SK-N-SH (cell line): Measurements from ENCODE around the gene NME9. TPM values are rescaled to one million over a fixed set of nuclear protein-coding genes. Genes with fewer than 3 reads are reported as not detected.

Experiments used
- CTCF ChIA-PET: fragments of 300-600, 350-600 bp; formaldehyde crosslinking; extraction: SDS; loops from one replicate; lab custom pipeline; 2021; lab: Yijun Ruan, JAX
- POLR2A ChIA-PET: fragments of 350-600 bp; sonication (Branson Sonifier 250); formaldehyde crosslinking; extraction: SDS; loops from one replicate; lab custom pipeline; 2020; ENCODE audit warnings: antibody characterized with exemption, inconsistent platforms; lab: Yijun Ruan, JAX
- DNase-seq: peaks from one replicate; pipeline ENCODE4 v3.0.0; 2012
- H2AFZ ChIP-seq: fragments of 200-600 bp; sonication (generic); 2 replicates; pipeline ENCODE4 v1.8.1; 2016; ENCODE audit warnings: antibody characterized with exemption, mild to moderate bottlenecking, low read depth
- H3F3A ChIP-seq: fragments of 200-600 bp; sonication (generic); replicated peaks from 2 replicates; pipeline ENCODE3; 2016; ENCODE audit warnings: antibody characterized with exemption, mild to moderate bottlenecking; ENCODE audit not compliant: insufficient read depth
- H3K27ac ChIP-seq, 2 experiments: fragments of 200-500 bp in 1 of 2; fragments of 200-600 bp in 1 of 2; sonication (Bioruptor generic) in 1 of 2; sonication (generic), shearing (Covaris generic) in 1 of 2; 2 replicates each; pipeline versions ENCODE4 v1.5.1 to v1.6.1; 2014 to 2016; ENCODE audit warnings: low read depth in 2 of 2, inconsistent platforms in 1 of 2, low read length in 1 of 2, mild to moderate bottlenecking in 1 of 2, mixed read lengths in 1 of 2
- H3K27me3 ChIP-seq: fragments of 200-600 bp; sonication (generic), shearing (Covaris generic); 2 replicates; pipeline ENCODE4 v1.6.1; 2016; ENCODE audit warnings: mixed run types; ENCODE audit not compliant: insufficient read depth
- H3K36me3 ChIP-seq, 2 experiments: fragments of 200-500 bp in 1 of 2; fragments of 200-600 bp in 1 of 2; sonication (Bioruptor generic) in 1 of 2; sonication (generic) in 1 of 2; replicated peaks in 1 of 2; 2 replicates each; pipeline versions ENCODE3 to v1.5.1; 2014 to 2016; ENCODE audit warnings: low read length in 1 of 2, mild to moderate bottlenecking in 1 of 2; ENCODE audit not compliant: insufficient read depth in 2 of 2, control insufficient read depth in 1 of 2
- H3K4me1 ChIP-seq, 2 experiments: fragments of 200-500 bp in 1 of 2; fragments of 200-600 bp in 1 of 2; sonication (Bioruptor generic) in 1 of 2; sonication (generic), shearing (Covaris generic) in 1 of 2; 2 replicates each; pipeline versions ENCODE4 v1.5.1 to v1.6.1; 2014 to 2016; ENCODE audit warnings: low read depth in 1 of 2, low read length in 1 of 2, mixed run types in 1 of 2; ENCODE audit not compliant: insufficient read depth in 2 of 2, control insufficient read depth in 1 of 2
- H3K4me2 ChIP-seq: fragments of 200-600 bp; sonication (generic), shearing (Covaris generic); 2 replicates; pipeline ENCODE4 v1.6.1; 2017; ENCODE audit warnings: mixed run types
- H3K4me3 ChIP-seq, 2 experiments: fragments of 200-500 bp in 1 of 2; fragments of 200-600 bp in 1 of 2; sonication (Bioruptor generic) in 1 of 2; sonication (generic), shearing (Covaris generic) in 1 of 2; 2 replicates each; pipeline versions ENCODE4 v1.5.1 to v1.8.1; 2014 to 2016; ENCODE audit warnings: low read depth in 2 of 2, inconsistent platforms in 1 of 2, low read length in 1 of 2, mild to moderate bottlenecking in 1 of 2, mixed read lengths in 1 of 2, moderate library complexity in 1 of 2
- H3K79me2 ChIP-seq: fragments of 200-600 bp; sonication (generic); 2 replicates; pipeline ENCODE4 v1.8.1; 2017; ENCODE audit warnings: mild to moderate bottlenecking; ENCODE audit not compliant: insufficient read depth
- H3K9ac ChIP-seq: fragments of 200-600 bp; sonication (generic); 2 replicates; pipeline ENCODE4 v1.6.1; 2017; ENCODE audit warnings: mixed run types
- H3K9me2 ChIP-seq: fragments of 200-600 bp; sonication (generic); 2 replicates; pipeline ENCODE4 v1.6.1; 2017; ENCODE audit warnings: mixed run types
- H3K9me3 ChIP-seq: fragments of 200-600 bp; sonication (generic); 2 replicates; pipeline ENCODE4 v1.6.1; 2017; ENCODE audit warnings: mixed run types, mild to moderate bottlenecking, moderate library complexity
- H4K20me1 ChIP-seq: fragments of 200-600 bp; sonication (generic); 2 replicates; pipeline ENCODE4 v1.6.1; 2017; ENCODE audit warnings: mild to moderate bottlenecking, mixed run types; ENCODE audit not compliant: insufficient read depth
- EP300 ChIP-seq, 2 experiments: IDR thresholded peaks; 2 replicates each; pipeline versions ENCODE4 v1.4.0 to v1.6.1; 2012; ENCODE audit warnings: borderline replicate concordance in 1 of 2, low read depth in 1 of 2, low read length in 1 of 2
- EZH2phosphoT487 ChIP-seq: fragments of 200-600 bp; sonication (generic); IDR thresholded peaks from 2 replicates; pipeline ENCODE4 v1.6.1; 2017; ENCODE audit warnings: low read depth, mixed run types, mild to moderate bottlenecking, antibody characterized with exemption, moderate library complexity, borderline replicate concordance
- GABPA ChIP-seq: IDR thresholded peaks from 2 replicates; pipeline ENCODE4 v1.4.0; 2012; ENCODE audit warnings: low read depth, mild to moderate bottlenecking
- JUND ChIP-seq: IDR thresholded peaks from 2 replicates; pipeline ENCODE4 v1.4.0; 2012
- MEF2A ChIP-seq: IDR thresholded peaks from 2 replicates; pipeline ENCODE4 v1.4.0; 2012; ENCODE audit warnings: low read depth, borderline replicate concordance
- NFIC ChIP-seq: IDR thresholded peaks from 2 replicates; pipeline ENCODE4 v1.4.0; 2012; ENCODE audit warnings: borderline replicate concordance
- POLR2AphosphoS5 ChIP-seq: IDR thresholded peaks from 2 replicates; pipeline ENCODE4 v1.6.1; 2012; ENCODE audit warnings: low read depth, low read length
- RAD21 ChIP-seq: IDR thresholded peaks from 2 replicates; pipeline ENCODE4 v1.6.1; 2012; ENCODE audit warnings: mild to moderate bottlenecking, low read length
- RCOR1 ChIP-seq: fragments of 150-350 bp; IDR thresholded peaks from 2 replicates; pipeline ENCODE4 v1.6.1; 2017; ENCODE audit warnings: antibody characterized with exemption, low read length
- RXRA ChIP-seq: IDR thresholded peaks from 2 replicates; pipeline ENCODE4 v1.4.0; 2012; ENCODE audit warnings: low read depth, mild to moderate bottlenecking, borderline replicate concordance
- SIN3A ChIP-seq: IDR thresholded peaks from 2 replicates; pipeline ENCODE4 v1.6.1; 2012; ENCODE audit warnings: low read depth, mild to moderate bottlenecking, low read length, moderate library complexity, borderline replicate concordance
- TAF1 ChIP-seq: IDR thresholded peaks from 2 replicates; pipeline ENCODE4 v1.6.1; 2012; ENCODE audit warnings: low read depth, mild to moderate bottlenecking, low read length, moderate library complexity, borderline replicate concordance
- TCF12 ChIP-seq: IDR thresholded peaks from 2 replicates; pipeline ENCODE4 v1.4.0; 2012
- YY1 ChIP-seq: IDR thresholded peaks from 2 replicates; pipeline ENCODE4 v1.4.0; 2012; ENCODE audit warnings: low read depth, mild to moderate bottlenecking
- WGBS: methylation state at CpG from one replicate; pipeline ENCODE4 v1.1.6; 2017; ENCODE audit warnings: low lambda C conversion rate; 5-methylcytosine and 5-hydroxymethylcytosine counted together
- polyA plus RNA-seq, 3 experiments: library from polyadenylated mRNA; depleted of rRNA; stranded (reverse); fragments of >200 nt; gene quantifications; 2 replicates each; pipeline ENCODE4 v1.2.3, GENCODE V29; 2012
- TF ChIP-seq, protein P1 (sequence below): fragments of 150-350 bp; IDR thresholded peaks from 2 replicates; pipeline ENCODE4 v1.6.1; 2017; ENCODE audit warnings: antibody characterized with exemption, low read length, low read depth, borderline replicate concordance
- TF ChIP-seq, protein P2 (sequence below): fragments of 200-600 bp; sonication (generic); IDR thresholded peaks from 2 replicates; pipeline ENCODE4 v1.6.1; 2017; ENCODE audit warnings: antibody characterized with exemption, mild to moderate bottlenecking, moderate library complexity
- TF ChIP-seq, protein P3 (sequence below): fragments of 150-350 bp; IDR thresholded peaks from 2 replicates; pipeline ENCODE4 v1.6.1; 2016; ENCODE audit warnings: mild to moderate bottlenecking, low read depth, low read length
- TF ChIP-seq, protein P4 (sequence below): IDR thresholded peaks from 2 replicates; pipeline ENCODE4; 2012
- TF ChIP-seq, protein P5 (sequence below): IDR thresholded peaks from 2 replicates; pipeline ENCODE4 v1.4.0; 2012; ENCODE audit warnings: low read depth

The NME9 gene
- polyA plus RNA-seq, 1 of the 3 experiments (the other 2 are of a cell fraction): 0.43 TPM

DNA sequence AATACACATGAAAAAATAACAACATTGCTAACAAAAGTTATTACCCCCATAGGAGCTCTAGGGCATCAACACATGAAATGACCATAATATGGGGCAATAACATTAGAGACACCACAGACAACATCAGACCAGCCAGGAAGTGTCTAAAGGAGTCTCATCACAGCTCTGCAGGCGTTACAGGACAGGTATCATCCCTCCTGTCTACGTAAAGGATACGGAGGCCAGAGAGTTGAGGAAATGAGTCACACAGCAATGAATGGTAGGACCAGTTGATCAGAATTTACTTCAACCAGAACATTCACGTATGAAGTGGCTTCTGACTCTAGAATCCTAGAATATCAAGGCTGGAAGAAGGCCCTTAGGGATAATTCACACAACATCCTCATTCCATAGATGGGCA lies 1.8 kb downstream of the NME9 start:
- Histone ChIP-seq H3K27me3 (no peaks in the 10 kb centered on the region), H3F3A (peaks cover 7% of the 10 kb centered on the region), H3K9me3 (no peaks in the 10 kb centered on the region), H3K79me2 (no peaks in the 10 kb centered on the region), H4K20me1 (no peaks in the 10 kb centered on the region), H3K4me1 (peaks cover 3 to 5% of the 10 kb centered on the region in 2 experiments; a peak in 2 of 4 replicates), H3K9me2 (no peaks in the 10 kb centered on the region), H3K27ac (no peak overlapping the region), H3K4me2 (no peak overlapping the region)
- CTCF ChIA-PET: interaction anchor here (0.7 to 1.5 kb wide), 5 partner anchors 10 to 155 kb away, joined by 3 read pairs; partner anchors contain the start of gene ESYT3
- TF ChIP-seq RCOR1: no peak
- TF ChIP-seq, protein P1, sequence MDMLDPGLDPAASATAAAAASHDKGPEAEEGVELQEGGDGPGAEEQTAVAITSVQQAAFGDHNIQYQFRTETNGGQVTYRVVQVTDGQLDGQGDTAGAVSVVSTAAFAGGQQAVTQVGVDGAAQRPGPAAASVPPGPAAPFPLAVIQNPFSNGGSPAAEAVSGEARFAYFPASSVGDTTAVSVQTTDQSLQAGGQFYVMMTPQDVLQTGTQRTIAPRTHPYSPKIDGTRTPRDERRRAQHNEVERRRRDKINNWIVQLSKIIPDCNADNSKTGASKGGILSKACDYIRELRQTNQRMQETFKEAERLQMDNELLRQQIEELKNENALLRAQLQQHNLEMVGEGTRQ: no peak
- TF ChIP-seq YY1: no peak
- TF ChIP-seq, protein P2, sequence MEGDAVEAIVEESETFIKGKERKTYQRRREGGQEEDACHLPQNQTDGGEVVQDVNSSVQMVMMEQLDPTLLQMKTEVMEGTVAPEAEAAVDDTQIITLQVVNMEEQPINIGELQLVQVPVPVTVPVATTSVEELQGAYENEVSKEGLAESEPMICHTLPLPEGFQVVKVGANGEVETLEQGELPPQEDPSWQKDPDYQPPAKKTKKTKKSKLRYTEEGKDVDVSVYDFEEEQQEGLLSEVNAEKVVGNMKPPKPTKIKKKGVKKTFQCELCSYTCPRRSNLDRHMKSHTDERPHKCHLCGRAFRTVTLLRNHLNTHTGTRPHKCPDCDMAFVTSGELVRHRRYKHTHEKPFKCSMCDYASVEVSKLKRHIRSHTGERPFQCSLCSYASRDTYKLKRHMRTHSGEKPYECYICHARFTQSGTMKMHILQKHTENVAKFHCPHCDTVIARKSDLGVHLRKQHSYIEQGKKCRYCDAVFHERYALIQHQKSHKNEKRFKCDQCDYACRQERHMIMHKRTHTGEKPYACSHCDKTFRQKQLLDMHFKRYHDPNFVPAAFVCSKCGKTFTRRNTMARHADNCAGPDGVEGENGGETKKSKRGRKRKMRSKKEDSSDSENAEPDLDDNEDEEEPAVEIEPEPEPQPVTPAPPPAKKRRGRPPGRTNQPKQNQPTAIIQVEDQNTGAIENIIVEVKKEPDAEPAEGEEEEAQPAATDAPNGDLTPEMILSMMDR: no peak
- no peak for TF ChIP-seq NFIC
- TF ChIP-seq TAF1: no peak
- no peak for TF ChIP-seq TCF12
- no peak for TF ChIP-seq MEF2A
- TF ChIP-seq RAD21: no peak
- TF ChIP-seq EZH2phosphoT487: no peak
- TF ChIP-seq, all 33 proteins: peak for 0
- POLR2A ChIA-PET: no interaction called here
- Histone ChIP-seq H2AFZ (no peak overlapping the region), H3K4me3 (no peak overlapping the region), H3K36me3 (no peaks in the 10 kb centered on the region), H3K9ac (no peak overlapping the region)
- no peak for DNase-seq
- 83% methylated on average over 4 of the region's 4 CpGs for WGBS

DNA sequence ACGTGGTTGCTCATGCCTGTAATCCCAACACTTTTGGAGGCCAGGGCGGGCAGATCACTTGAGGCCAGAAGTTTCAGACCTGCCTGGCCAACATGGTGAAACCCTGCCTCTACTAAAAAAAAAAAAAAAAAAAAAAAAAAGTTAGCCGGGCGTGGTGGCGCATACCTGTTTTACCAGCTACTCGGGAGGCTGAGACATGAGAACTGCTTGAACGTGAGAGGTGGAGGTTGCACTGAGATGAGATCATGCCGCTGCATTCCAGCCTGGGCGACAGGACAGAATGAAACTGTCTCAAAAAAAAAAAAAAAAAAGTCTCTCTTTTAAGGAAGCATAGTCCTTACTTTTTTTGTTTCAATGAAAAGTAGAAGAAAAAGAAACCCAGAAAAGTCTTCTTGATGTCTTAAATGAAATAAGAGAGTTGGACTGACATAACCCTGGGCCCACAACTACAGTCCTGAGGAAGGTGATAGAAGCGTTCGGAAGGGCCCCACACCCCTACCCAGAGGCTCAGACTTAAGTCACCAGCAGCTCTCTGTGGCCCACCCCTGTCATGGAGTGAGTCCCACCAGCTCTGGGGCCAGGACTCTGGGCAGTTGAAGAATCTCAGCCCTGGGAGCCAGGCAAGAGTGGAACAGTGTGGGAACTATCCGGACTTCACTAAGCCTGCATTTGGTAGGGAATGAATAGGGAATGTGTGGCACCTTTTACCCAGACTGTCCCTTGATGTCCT lies 2.6 kb downstream of the NME9 start:
- WGBS: 96% methylated on average over 12 of the region's 12 CpGs
- Histone ChIP-seq H3K36me3 (no peaks in the 10 kb centered on the region), H3K4me2 (no peak overlapping the region), H3K4me3 (no peak overlapping the region), H2AFZ (no peak overlapping the region), H3K79me2 (no peaks in the 10 kb centered on the region), H3K9ac (no peak overlapping the region), H3K9me3 (no peaks in the 10 kb centered on the region), H3K27me3 (no peaks in the 10 kb centered on the region), H3F3A (peaks cover 7% of the 10 kb centered on the region), H3K4me1 (peaks cover 3 to 5% of the 10 kb centered on the region in 2 experiments; a peak in 2 of 4 replicates), H4K20me1 (no peaks in the 10 kb centered on the region), H3K9me2 (no peaks in the 10 kb centered on the region), H3K27ac (no peak overlapping the region)
- CTCF ChIA-PET: interaction anchor here (0.7 kb wide), 1 partner anchor 91 kb away, joined by 3 read pairs; no protein-coding TSS in a partner anchor
- no peak for DNase-seq
- POLR2A ChIA-PET: no interaction called here
- TF ChIP-seq RAD21 (no peak), JUND (no peak), EP300 (IDR thresholded peaks at IDR 0.05; ENCODE audit: borderline replicate concordance in 1 of 2, low read depth in 1 of 2, low read length in 1 of 2) (no peak), SIN3A (no peak), RXRA (no peak), TCF12 (no peak), GABPA (no peak), YY1 (no peak), POLR2AphosphoS5 (no peak)
- TF ChIP-seq, protein P3, sequence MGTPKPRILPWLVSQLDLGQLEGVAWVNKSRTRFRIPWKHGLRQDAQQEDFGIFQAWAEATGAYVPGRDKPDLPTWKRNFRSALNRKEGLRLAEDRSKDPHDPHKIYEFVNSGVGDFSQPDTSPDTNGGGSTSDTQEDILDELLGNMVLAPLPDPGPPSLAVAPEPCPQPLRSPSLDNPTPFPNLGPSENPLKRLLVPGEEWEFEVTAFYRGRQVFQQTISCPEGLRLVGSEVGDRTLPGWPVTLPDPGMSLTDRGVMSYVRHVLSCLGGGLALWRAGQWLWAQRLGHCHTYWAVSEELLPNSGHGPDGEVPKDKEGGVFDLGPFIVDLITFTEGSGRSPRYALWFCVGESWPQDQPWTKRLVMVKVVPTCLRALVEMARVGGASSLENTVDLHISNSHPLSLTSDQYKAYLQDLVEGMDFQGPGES: no peak
- TF ChIP-seq, protein P4, sequence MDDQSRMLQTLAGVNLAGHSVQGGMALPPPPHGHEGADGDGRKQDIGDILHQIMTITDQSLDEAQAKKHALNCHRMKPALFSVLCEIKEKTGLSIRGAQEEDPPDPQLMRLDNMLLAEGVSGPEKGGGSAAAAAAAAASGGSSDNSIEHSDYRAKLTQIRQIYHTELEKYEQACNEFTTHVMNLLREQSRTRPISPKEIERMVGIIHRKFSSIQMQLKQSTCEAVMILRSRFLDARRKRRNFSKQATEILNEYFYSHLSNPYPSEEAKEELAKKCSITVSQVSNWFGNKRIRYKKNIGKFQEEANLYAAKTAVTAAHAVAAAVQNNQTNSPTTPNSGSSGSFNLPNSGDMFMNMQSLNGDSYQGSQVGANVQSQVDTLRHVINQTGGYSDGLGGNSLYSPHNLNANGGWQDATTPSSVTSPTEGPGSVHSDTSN: no peak
- TF ChIP-seq, protein P5, sequence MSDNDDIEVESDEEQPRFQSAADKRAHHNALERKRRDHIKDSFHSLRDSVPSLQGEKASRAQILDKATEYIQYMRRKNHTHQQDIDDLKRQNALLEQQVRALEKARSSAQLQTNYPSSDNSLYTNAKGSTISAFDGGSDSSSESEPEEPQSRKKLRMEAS: no peak
- TF ChIP-seq, all 33 proteins: peak for 0
